Endothelial cell of umbilical vein (primary cell): ENCODE results near the gene PODXL2. TPM values are rescaled to one million over a fixed set of nuclear protein-coding genes. Genes with fewer than 3 reads are reported as not detected.

Experiments used
- BruUV-seq: library from RNA; stranded (reverse); fragments of 400-500 nt; replicated peaks from 2 replicates; lab custom pipeline; 2021; lab: Mats Ljungman, UMichigan
- CTCF ChIA-PET: fragments of 300-600, 350-600 bp; sonication (Branson Sonifier 250); formaldehyde crosslinking; loops from one replicate; lab custom pipeline; 2021; ENCODE audit warnings: antibody characterized with exemption, inconsistent platforms; lab: Charles Lee
- POLR2A ChIA-PET: fragments of 300-600, 350-600 bp; sonication (Branson Sonifier 250); formaldehyde crosslinking; loops from one replicate; lab custom pipeline; 2021; ENCODE audit warnings: antibody characterized with exemption, inconsistent platforms; lab: Charles Lee
- DNase-seq: peaks from one replicate; pipeline ENCODE4 v3.0.0-alpha.2; 2011; ENCODE audit warnings: low read depth, low spot score
- FAIRE-seq: peaks from 2 replicates; lab custom pipeline; 2011; peaks lifted over from hg19 to GRCh38; lab: Jason Lieb, UNC
- H2AFZ ChIP-seq: 2 replicates; pipeline ENCODE4 v1.6.0; 2012; ENCODE audit warnings: low read depth, low read length, control low read depth, inconsistent platforms
- H3K27ac ChIP-seq: 2 replicates; pipeline ENCODE4 v1.5.1; 2011; ENCODE audit warnings: low read depth, mild to moderate bottlenecking, control low read depth, low read length, moderate library complexity; ENCODE audit not compliant: insufficient read depth
- H3K27me3 ChIP-seq, 2 experiments: 2 replicates each; pipeline versions ENCODE4 v1.6.0 to v1.6.1; 2011; ENCODE audit warnings: low read length in 2 of 2, mixed read lengths in 1 of 2; ENCODE audit not compliant: control insufficient read depth in 2 of 2, insufficient read depth in 2 of 2
- H3K36me3 ChIP-seq, 2 experiments: 2 replicates in 1 of 2; 3 replicates in 1 of 2; pipeline ENCODE4 v1.5.1; 2011; ENCODE audit warnings: low read length in 2 of 2, mild to moderate bottlenecking in 1 of 2, moderate library complexity in 1 of 2; ENCODE audit not compliant: control insufficient read depth in 2 of 2, insufficient read depth in 2 of 2; ENCODE audit errors: extremely low read depth in 1 of 2
- H3K4me1 ChIP-seq: 3 replicates; pipeline ENCODE4 v1.5.1; 2011; ENCODE audit warnings: mild to moderate bottlenecking, low read length; ENCODE audit not compliant: control insufficient read depth, insufficient read depth; ENCODE audit errors: extremely low read depth
- H3K4me2 ChIP-seq: 2 replicates; pipeline ENCODE4 v1.6.1; 2011; ENCODE audit warnings: low read length, control low read depth, mixed read lengths; ENCODE audit not compliant: insufficient read depth
- H3K4me3 ChIP-seq, 3 experiments: fragments of 200-600 bp in 1 of 3; sonication (generic), shearing (Covaris generic) in 1 of 3; replicated peaks in 1 of 3; 2 replicates each; pipeline ENCODE4 v1.5.1; 2011 to 2016; ENCODE audit warnings: control low read depth in 3 of 3, low read length in 3 of 3, mild to moderate bottlenecking in 2 of 3, inconsistent platforms in 1 of 3, low read depth in 1 of 3, moderate library complexity in 1 of 3; ENCODE audit not compliant: insufficient read depth in 1 of 3
- H3K79me2 ChIP-seq: 2 replicates; pipeline ENCODE4 v1.6.0; 2012; ENCODE audit warnings: low read length, inconsistent platforms; ENCODE audit not compliant: control insufficient read depth, insufficient read depth
- H3K9ac ChIP-seq: replicated peaks from 2 replicates; pipeline ENCODE3; 2011; ENCODE audit warnings: low read length, control low read depth; ENCODE audit not compliant: insufficient read depth; ENCODE audit errors: extremely low read depth
- H3K9me1 ChIP-seq: replicated peaks from 3 replicates; pipeline ENCODE4 v1.6.0; 2011; ENCODE audit warnings: mild to moderate bottlenecking, low read length; ENCODE audit not compliant: control insufficient read depth, insufficient read depth; ENCODE audit errors: extremely low read depth
- H3K9me3 ChIP-seq: replicated peaks from 2 replicates; pipeline ENCODE4 v1.5.1; 2012; ENCODE audit warnings: low read length, inconsistent platforms; ENCODE audit not compliant: control insufficient read depth, insufficient read depth
- H4K20me1 ChIP-seq: replicated peaks from 2 replicates; pipeline ENCODE3; 2011; ENCODE audit warnings: mild to moderate bottlenecking, low read length; ENCODE audit not compliant: control insufficient read depth, insufficient read depth; ENCODE audit errors: extremely low read depth
- EZH2 ChIP-seq: IDR thresholded peaks from 2 replicates; pipeline ENCODE4 v1.6.1; 2012; ENCODE audit warnings: borderline replicate concordance, low read depth, mild to moderate bottlenecking, moderate library complexity, low read length, inconsistent platforms; ENCODE audit not compliant: severe bottlenecking
- FOS ChIP-seq: IDR thresholded peaks from 2 replicates; pipeline ENCODE4 v1.6.1; 2011; ENCODE audit warnings: mild to moderate bottlenecking, low read length, moderate library complexity, borderline replicate concordance; ENCODE audit not compliant: insufficient read depth
- GATA2 ChIP-seq: IDR thresholded peaks from 2 replicates; pipeline ENCODE4 v1.7.0; 2011; ENCODE audit warnings: low read depth, mild to moderate bottlenecking, moderate library complexity, mixed read lengths, low read length; ENCODE audit not compliant: insufficient read length, insufficient read depth
- JUN ChIP-seq: IDR thresholded peaks from 2 replicates; pipeline ENCODE4 v1.6.1; 2011; ENCODE audit warnings: borderline replicate concordance, low read depth; ENCODE audit not compliant: insufficient read length, insufficient read depth
- MYC ChIP-seq: IDR thresholded peaks from one replicate; pipeline ENCODE4 v1.6.1; 2011; ENCODE audit warnings: mild to moderate bottlenecking, low read depth, low read length
- POLR2A ChIP-seq: IDR thresholded peaks from 2 replicates; pipeline ENCODE4 v1.6.1; 2012; ENCODE audit warnings: low read depth, mild to moderate bottlenecking, control low read depth, low read length
- POLR2AphosphoS5 ChIP-seq: IDR thresholded peaks from 2 replicates; pipeline ENCODE4 v1.6.1; 2012; ENCODE audit warnings: low read depth, mild to moderate bottlenecking, control low read depth, low read length, moderate library complexity; ENCODE audit not compliant: insufficient read depth
- dilution Hi-C: fragments of 300-500 bp; cut with MboI; formaldehyde crosslinking; loops from one replicate; pipeline ENCODE4 v1.15.0; 2019; ENCODE audit warnings: low sequenced_read_pairs; ENCODE audit not compliant: extremely low pct_ligation_motif_present
- intact Hi-C: fragments of 100-400 bp; cut with micrococcal nuclease; formaldehyde crosslinking; loops from one replicate; pipeline ENCODE4 v1.10.0; 2022
- polyA plus RNA-seq, 4 experiments: library from polyadenylated mRNA; depleted of rRNA in 3 of 4; stranded (reverse) in 3 of 4; unstranded in 1 of 4; fragments of >200 nt; gene quantifications; 2 replicates each; pipeline versions ENCODE4 v1.2.1 to v1.2.3, GENCODE V29; 2011 to 2012; ENCODE audit warnings: missing spikeins in 1 of 4
- total RNA-seq: library from RNA; stranded (reverse); gene quantifications from 2 replicates; pipeline ENCODE4 v1.2.3, GENCODE V29; 2021
- TF ChIP-seq, protein P1 (sequence below): IDR thresholded peaks from 2 replicates; pipeline ENCODE4 v1.6.1; 2011; ENCODE audit not compliant: insufficient read depth, insufficient read length
- TF ChIP-seq, protein P2 (sequence below), 2 donors: IDR thresholded peaks; 1 replicate in 1 of 2; 2 replicates in 1 of 2; pipeline ENCODE4 v1.5.1; 2011; ENCODE audit warnings: low read length in 2 of 2, mild to moderate bottlenecking in 2 of 2, moderate library complexity in 2 of 2, control low read depth in 1 of 2, inconsistent platforms in 1 of 2, low read depth in 1 of 2; ENCODE audit not compliant: insufficient read depth in 1 of 2; ENCODE audit errors: extremely low read depth in 1 of 2

PODXL2 gene
- total and polyA plus RNA-seq, 2 donors (not counting 3 experiments of a cell fraction or from before 2014, with no cell fraction given), result 5.5 to 6.5 TPM

DNA sequence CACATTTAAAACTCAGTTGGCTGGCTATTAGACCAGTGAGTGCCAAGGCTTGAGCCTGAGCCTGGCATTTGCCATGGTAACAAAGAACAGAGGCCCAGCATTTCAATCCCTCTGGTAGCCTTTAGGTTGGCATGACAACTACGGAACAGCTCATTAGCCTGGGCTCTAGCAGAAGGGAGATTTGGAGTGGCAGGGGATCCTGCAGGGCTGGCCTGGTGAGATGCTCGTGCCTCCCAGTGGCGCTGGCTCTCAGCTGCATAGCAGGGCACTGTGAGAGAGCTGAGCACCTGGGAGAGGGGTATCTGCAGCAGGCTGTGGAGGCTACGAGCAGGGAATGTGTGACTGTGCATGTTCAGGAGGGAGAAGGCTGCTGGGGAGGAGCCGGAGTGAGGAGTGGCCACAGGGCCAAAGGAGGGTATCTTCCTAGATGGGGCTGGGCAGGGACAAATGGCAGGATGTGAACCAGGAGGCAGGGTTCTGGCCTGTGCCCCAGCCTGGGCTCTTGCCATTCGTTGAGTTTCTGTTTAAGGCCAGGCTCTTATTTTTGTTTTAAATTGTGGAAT, 38.2 kb downstream of the PODXL2 start:
- ChIA-PET CTCF (interaction anchor here (0.9 kb wide), 1 partner anchor 10 kb away, joined by 3 read pairs; no protein-coding TSS in a partner anchor), POLR2A (no interaction called here)
- Histone ChIP-seq H4K20me1 (no peaks in the 10 kb centered on the region), H3K9ac (no peak overlapping the region), H3K79me2 (no peaks in the 10 kb centered on the region), H3K4me1 (peaks cover 3% of the 10 kb centered on the region), H3K9me3 (no peaks in the 10 kb centered on the region), H3K27ac (no peak overlapping the region), H3K4me2 (no peak overlapping the region), H2AFZ (no peak overlapping the region), H3K27me3 (no peaks in the 10 kb centered on the region), H3K36me3 (no peaks in the 10 kb centered on the region), H3K4me3 (no peak overlapping the region), H3K9me1 (no peaks in the 10 kb centered on the region)
- intact Hi-C loops (no loop called here), dilution Hi-C loops (no loop called here)
- no peak for FAIRE-seq
- TF ChIP-seq POLR2AphosphoS5, result no peak
- no peak for TF ChIP-seq FOS
- no peak for TF ChIP-seq JUN
- TF ChIP-seq EZH2, result no peak
- TF ChIP-seq MYC, result no peak
- TF ChIP-seq, protein P1, sequence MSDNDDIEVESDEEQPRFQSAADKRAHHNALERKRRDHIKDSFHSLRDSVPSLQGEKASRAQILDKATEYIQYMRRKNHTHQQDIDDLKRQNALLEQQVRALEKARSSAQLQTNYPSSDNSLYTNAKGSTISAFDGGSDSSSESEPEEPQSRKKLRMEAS, result no peak
- TF ChIP-seq GATA2, result no peak
- TF ChIP-seq, protein P2, sequence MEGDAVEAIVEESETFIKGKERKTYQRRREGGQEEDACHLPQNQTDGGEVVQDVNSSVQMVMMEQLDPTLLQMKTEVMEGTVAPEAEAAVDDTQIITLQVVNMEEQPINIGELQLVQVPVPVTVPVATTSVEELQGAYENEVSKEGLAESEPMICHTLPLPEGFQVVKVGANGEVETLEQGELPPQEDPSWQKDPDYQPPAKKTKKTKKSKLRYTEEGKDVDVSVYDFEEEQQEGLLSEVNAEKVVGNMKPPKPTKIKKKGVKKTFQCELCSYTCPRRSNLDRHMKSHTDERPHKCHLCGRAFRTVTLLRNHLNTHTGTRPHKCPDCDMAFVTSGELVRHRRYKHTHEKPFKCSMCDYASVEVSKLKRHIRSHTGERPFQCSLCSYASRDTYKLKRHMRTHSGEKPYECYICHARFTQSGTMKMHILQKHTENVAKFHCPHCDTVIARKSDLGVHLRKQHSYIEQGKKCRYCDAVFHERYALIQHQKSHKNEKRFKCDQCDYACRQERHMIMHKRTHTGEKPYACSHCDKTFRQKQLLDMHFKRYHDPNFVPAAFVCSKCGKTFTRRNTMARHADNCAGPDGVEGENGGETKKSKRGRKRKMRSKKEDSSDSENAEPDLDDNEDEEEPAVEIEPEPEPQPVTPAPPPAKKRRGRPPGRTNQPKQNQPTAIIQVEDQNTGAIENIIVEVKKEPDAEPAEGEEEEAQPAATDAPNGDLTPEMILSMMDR (IDR thresholded peaks at IDR 0.05; ENCODE audit: extremely low read depth in 1 of 2, insufficient read depth in 1 of 2, low read depth in 1 of 2, low read length in 2 of 2), result no peak
- TF ChIP-seq POLR2A, result no peak
- no TSS peak for BruUV-seq
- no peak for DNase-seq
